Stimulated activated CD4-positive, alpha-beta T cell treated with anti-CD3 and anti-CD28 coated beads, Interleukin-15, amount 100 ng/mL, for 48 hours (primary cell): ENCODE measurements around the gene RFX2.
"Not testable (repeated sequence)": the region's sequence is repeated elsewhere in the genome, so short reads cannot be mapped to it uniquely, and the experiment has no call there.

Experiments
- DNase-seq, 2 donors: peaks; one replicate each; pipeline ENCODE4 v3.0.0-alpha.2; 2020; ENCODE audit warnings: low read depth in 2 of 2

Gene RFX2

DNA sequence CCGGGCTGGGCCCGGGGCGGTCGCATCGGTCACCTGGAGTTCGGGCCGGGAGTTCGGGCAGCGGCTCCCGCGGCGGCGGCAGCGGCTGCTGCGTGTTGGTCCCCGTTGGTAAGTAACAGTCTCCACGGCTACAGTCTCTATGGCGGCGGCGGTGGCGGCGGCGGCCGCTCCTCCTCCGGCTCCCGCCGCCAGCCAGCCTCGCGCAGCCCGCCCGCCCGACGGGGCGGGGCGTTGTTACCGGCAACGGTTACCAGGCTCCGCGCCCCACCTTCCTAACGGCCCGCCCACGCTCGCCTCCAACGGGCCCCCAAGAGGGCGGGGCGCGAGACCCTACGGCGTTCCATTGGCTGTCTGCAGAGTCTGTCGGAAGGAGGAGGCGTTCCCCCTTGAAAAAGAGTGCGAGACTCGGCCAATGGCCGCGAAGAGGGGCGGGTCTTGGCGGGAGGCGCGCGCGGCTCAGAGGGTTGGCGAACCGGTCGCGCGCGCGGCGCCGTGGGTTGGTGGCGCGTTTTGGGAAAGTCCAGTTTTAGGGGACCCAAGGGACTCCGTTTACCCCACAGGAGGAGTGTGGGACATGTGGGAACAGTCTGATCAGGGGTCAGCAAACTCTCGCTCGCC is at the start of gene RFX2:
Gene RFX2, minus strand, starts transcription at position 141 of the 618 bp plus-strand sequence. CDS start 63,004 bp downstream, outside the sequence.
- DNase-seq, result peak; percentile 98 to 99

DNA sequence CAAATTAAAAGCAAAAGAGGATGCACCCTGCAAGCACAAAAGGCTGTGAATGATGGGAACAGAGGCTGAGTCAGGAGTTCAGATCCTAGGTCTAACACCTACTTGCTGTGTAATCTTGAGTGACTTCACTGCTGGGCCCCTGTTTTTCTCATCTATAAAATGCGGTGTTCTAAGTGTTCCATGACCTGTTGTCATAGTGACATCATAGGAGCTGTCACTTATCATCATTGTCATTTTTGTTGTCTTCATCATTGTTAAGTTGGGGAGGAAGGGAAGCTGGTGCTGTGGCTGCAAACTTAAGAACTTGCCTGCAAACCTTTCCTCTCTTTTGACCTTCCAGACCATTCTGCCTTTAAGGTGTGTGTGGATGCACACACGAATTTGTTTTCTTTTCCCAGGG is 45.7 kb upstream of the RFX2 start:
- no peak for DNase-seq

DNA sequence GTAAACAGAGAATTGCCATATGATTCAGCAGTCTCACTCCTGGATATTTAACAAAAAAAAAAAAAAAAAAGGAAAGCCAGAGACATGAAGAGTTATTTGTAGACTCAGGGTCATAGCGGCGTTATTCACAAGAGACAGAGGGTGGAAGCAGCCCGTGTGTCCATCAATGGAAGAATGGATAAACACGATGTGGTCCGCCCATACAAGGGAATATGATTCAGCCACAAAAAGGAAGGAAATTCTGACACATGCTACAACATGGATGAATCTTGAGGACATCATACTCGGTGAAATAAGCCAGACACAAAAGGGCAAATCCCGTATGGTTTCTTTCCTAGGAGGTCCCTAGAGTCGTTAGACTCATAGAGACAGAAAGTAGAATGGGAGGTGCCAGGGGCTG is 40.0 kb upstream of the RFX2 start:
- DNase-seq, result no peak

DNA sequence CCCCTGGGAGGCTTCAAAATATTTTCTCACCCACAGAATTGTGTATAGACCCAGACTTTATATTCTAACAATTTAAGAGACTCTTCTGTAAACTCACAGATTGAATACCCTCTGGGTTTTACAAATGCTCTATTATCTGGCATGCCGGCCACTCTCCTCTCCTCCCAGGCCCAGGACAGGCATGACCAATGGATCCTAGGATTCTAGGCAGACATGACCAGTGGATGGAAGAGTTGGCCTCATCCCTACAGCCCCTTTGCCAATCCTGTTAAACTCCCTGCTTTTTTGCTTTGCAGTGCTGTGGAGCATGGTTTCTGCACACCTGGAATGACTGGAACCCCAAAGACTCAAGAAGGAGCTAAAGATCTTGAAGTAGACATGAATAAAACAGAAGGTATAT is 30.9 kb upstream of the RFX2 start:
- no peak for DNase-seq

DNA sequence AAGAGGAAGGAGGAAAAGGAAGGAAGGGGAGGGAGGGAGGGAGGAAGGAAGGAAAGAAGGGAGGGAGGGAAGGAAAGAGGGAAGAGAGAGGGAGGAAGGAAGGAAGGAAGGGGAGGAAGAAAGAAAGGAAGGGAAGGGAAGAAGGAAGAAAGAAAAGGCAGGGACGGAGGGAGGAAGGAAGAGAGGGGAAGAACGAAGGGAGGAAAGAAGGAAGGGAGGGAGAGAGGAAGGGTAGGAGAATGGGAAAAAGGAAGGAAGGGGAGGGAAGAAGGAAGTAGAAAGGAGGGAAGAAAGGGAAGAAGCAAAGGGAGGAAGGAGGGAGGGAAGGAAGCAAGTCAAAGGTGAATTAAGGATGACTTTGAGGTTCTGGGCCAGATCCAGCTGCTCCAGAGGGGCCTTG is 28.2 kb upstream of the RFX2 start:
- no peak for DNase-seq

DNA sequence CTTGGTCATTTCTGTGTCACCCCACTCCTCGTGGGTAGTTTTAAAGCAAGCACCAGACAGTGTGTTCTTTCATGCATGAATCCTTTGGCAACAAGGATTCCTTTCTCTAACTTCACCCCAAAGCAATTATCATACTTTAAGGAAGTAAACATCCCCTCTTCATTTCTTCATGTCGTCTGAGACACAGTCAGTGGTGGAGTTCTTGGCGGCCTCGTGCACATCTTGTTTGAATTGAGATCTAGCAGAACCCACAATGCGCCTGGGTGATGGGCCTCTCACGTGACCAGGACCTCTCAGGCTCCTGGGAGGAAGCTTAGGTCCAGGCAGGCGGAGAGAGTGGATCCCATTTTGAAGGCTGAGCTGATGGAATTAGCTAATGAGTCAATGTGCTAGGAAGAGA is 27.8 kb upstream of the RFX2 start:
- no peak for DNase-seq

DNA sequence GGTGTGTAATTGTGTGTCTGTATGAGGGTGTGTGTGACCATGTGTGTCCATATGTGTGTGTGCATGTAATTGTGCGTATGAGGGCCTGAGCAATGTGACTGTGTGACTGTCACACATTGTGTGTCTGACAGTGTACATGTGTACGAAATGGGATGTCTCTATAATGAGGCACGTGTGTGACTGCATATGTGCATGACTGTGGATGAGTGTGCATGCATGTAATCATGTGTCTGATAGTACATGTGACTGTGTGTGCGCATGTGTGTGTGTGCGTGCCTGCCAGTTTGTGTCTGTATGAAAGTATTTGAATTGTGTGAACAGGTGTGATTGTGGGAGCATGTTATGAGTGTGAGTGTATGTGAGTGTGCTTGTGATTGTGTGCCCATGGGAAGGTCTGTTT is 22.9 kb upstream of the RFX2 start:
- no peak for DNase-seq

DNA sequence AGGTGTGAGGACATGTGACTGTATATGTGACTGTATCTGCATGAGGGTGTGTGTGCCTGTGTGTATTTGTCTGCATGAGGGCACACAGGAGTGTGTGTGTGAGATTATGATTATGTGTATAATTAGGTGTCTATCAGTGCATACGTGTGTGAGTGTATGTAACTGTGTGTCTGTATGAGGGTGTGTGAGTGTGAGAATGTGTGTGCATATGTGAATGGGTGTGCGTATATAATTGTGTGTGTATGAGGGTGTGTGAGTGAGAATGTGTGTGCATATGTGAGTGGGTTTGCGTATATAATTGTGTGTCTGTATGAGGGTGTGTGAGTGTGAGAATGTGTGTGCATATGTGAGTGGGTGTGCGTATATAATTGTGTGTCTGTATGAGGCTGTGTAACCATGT is 22.2 kb upstream of the RFX2 start:
- DNase-seq, result no peak

DNA sequence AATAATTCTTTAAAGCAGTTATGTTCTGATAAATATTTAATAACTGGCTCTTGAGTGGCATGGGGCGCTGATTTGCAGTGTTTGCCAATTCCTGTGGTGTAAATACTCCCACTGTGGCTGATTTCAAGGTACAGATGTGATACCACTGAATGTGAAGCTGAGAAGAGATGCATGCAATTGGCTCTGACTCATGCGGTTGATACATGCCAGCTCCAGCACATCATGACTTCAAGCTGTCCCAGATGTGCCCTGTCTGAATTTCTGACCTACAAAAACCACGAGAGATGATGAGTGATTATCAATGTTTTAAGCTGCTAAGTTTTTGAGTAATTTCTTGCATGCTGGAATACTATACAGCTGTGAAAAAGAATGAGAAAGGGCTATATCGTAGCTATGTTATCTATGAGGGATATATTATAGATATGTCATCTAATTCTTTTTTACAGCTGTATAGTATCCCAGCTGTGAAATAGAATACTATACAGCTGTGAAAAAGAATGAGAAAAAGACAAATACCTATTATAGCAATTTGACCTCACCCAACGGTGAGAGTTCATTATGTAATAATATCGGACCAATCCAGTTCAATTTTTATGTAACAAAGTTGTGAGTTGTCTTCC is 17.5 kb upstream of the RFX2 start:
- DNase-seq, result no peak

DNA sequence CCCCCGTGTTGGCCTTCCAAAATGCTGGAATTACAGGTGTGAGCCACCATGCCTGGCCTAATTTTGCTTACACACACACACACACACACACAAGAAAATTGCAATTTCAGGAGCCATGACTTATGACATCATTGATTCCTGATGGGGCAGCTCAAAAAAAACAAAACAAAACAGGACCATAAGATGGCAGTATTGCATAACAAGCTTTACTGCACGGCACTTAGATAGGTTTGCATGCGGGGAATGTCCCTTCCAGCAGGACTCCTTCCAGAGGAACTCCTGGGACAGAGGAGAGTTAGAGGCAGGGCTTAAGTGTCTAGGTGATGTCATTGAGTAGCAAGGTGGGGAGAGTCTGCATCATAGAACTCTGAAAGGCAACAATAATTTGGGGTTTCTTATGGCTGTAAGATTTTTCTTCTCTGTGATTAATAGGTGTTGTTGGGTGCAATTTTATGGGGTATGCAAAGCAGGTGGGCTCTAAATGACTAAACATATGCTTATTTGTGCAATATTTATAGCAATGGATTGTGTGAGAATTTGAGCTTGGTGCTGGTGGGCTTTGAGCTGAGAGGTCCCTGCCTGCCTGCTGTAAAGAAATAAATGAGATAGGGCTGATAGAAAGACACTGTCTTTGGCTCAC is 16.2 kb upstream of the RFX2 start:
- DNase-seq, result no peak

DNA sequence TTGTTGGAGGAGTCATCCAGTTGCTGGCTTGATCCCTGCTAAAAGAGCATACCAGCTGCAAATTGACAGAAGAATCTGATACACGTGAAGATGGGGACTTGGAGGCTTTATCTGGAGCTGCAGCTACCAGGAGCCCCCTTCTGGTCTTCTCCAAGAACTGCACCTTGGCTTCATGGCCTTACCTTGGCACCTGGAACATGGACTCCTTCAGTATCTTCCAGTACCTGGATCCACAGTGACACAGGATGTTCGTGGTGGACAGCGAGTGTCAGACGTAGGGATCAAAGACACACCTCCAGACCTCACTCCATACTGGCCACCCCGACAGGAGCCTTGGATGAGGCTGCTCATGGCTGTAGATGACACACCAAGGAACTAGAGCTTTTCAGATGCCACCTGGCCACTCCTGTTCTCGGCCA is 15.3 kb upstream of the RFX2 start:
- peak; percentile 43 to 44 for DNase-seq

DNA sequence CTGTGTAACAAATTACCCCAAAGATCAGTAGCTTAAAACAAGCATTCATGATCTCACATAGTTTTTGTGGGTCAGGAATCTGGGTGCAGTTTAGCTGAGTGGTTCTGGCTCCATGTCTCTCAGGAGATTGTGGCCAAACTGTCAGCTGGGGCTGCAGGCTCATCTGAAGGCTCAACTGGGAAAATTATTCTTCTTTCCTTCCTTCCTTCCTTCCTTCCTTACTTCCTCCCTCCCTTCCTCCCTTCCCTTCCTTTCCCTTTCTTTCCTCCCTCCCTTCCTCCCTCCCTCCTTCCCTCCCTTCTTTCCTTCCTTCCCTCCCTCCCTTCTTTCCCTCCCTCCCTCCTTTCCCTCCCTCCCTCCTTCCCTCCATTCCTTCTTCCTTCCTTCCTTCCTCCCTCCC is 8.7 kb upstream of the RFX2 start:
- no peak for DNase-seq

DNA sequence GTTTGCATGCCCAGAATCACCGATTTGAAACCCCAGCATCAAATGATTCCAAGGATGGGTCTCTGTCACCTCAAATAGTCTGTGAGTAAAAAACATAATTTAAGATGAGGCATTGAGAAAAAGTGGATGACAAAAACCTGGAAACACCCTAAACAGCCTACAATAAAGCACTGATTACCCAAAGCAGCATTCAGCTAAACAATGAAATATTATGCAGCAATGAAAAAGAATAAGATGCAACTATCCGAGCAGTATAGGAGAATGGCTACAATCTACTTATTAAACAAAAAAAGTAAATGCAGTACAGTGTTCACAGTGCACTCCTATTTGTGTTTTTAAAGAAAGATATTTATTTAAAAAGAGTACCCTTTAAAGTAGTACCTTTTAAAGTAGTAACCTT is 7.7 kb upstream of the RFX2 start:
- DNase-seq, result no peak

DNA sequence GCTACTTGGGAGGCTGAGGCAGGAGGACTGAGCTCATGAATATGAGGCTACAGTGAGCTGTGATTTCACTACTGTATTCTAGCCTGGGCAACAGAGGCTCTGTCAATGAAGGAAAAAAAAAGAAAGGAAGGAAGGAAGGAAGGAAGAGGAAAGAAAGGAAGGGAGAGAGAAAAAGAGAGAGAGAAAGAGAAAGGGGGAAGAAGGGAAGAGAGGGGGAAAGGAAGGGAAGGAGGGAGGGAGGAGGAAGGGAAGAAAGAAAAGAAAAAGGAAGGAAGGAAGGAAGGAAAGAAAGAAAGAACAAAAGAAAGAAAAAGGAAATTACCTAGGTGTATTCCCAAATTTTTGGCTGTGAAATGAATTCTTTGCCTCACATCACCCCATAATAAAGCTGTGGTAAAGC is 7.2 kb upstream of the RFX2 start:
- DNase-seq, result no peak

DNA sequence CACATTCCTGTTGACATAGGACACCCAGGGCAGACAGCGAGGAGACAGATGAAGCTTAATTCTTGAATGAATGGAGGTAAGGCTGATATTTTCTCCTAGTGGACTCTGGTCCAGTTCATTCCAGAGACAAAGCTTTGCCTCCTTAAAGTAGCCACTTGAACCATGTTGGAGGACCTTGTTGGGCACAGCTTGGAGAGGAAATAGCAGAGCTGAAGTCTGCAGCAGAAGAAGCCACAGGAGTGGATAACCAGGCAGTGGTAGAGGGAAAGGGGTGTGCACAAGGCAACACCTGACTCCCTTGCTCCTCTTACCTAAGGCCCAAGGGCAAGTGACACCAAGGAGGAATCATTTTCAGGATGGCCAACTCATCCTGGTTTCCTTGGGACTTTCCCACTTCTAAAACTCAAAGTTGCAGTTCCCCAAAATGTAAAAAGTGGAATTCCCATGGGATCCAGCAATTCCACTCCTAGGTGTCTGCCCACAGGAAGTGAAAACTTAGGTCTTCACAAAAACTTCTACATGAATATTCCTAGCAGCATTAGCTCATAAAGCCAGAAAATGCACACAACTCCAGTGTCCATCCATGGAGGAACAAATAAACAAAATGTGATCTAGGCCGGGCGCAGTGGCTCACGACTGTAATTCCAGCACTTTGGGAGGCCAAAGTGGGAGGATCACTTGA is 6.6 kb upstream of the RFX2 start:
- DNase-seq, result no peak

DNA sequence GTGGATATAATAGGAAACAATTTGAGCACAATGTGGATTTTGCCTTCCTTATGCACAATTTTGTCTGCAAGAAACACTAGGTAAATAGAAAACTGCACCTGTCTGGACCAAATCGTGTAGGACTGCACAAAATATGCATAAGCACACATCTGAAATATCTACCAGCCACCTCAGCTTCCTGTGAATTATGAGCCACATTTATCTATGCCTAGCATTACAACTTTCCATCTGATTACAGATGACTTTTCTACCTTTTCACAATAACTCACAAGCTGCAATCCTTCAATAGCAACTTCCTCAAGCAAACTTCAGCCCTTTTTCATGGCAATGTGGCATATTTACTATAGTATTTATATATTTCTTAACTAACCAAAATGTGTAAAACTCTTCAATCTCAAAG is 5.7 kb upstream of the RFX2 start:
- no peak for DNase-seq

DNA sequence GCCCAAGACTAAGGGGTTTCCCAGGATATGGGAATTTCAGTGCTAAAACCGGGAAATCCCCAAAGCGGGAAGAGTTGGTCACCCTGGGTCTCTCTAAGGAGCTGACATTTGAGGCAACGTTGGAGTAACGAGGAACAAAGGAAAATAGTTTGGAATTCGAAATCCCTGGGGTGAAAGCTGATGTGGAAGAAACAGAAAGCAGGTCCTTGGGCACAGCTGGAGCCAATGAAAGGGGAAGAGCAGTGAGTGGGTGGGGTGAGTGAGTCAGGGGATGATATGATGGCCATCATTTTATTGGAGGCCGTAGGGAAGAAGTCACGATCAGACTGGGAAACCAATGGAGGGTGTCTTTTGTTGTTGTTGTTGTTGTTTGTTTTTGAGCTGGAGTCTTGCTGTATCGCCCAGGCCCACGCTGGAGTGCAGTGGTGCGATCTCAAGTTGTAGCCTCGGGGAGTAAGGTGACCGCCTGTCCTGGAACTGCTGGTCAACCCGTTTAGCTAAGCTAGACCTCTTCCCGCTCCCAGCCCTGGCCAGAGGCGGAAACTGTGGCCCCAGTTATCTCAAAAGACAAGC is 3.4 kb upstream of the RFX2 start:
- DNase-seq, result no peak

DNA sequence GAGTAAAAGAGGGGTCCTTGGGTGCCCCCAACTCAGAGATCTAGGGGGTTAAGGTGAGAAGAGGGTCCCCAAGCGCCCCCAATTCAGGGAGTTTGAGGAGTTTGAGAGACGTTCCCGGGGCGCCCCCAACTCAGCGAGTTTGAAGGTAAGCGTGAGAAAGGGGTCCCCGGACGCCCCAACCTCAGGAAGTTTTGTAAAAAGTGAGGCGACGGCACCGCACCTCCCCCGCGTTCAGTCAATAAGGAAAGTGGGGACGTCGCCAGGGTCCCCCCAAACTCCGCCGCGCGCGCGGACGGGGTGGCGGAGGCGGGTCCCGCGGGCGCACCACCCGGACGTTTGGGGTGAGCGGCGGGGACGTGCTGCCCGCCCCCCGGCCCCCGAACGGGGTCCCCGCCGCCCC is 353 bp downstream of the RFX2 start:
- no peak for DNase-seq

DNA sequence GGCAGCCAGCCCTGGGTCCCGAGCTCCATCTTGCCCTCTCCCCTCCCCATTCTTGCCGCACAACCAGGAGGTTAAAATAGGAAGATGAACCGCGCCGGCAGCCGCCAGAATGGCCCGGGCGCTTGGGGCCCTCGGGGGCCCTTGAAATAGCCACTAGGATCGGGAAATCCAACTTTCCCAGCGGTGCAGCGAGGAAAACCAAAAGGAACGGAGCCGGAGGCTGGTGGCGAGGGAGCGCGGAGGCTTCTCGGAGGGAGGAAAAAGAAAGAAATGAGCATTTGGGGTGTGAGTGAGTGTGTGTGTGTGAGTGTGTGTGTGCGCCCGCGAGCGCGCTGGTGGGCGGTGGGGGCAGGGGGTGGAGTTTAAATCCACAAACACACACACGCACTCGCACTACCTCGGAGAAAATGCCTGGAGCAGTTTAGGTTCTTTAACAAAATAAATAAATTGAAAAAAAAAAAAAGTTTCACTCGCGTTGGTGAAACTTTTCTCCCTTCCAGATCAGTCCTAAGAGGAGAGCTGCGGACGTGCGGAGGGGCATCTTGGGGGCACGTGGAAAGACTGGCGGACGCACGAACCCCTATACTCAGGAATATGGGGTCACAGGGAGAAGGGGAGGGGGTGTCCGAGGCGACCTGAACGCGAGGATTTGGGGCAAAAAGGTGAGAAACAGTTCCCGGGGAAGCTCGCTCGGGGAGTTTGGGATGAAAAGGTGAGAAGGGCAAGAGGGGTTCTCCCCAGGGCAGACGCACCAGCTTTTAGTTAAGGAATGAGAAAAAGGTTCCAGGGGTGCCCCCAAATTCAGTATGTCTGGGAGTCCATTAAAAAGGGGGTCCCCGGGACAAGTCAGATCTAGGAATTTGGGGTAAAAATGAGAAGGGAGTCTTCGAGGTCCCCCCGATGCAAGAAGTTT is 1.3 kb downstream of the RFX2 start:
- DNase-seq, result peak in 1 of 2 donors; percentile 35

DNA sequence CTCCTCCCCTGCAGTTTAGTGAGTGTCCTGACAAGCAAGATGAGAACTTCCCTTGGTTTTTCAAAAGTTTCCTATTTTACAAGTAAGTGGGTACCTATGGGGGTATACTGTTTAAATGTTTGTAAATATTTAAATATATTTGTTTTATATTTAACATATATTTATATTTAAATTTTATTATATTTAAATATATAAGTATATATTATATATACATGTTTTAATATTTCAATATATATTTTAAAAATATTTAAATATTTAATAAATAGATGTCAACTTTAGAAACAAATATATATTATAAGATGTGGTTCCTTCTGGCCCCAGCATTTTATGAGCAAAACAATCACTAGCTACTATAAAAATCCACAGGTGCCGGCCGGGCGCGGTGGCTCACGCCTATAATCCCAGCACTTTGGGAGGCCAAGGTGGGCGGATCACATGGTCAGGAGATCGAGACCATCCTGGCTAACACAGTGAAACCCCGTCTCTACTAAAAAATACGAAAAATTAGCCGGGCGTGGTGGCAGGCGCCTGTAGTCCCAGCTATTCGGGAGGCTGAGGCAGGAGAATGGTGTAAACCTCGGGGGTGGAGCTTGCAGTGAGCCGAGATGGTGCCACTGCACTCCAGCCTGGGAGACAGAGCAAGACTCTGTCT is 3.5 kb downstream of the RFX2 start:
- DNase-seq, result not testable (repeated sequence)

DNA sequence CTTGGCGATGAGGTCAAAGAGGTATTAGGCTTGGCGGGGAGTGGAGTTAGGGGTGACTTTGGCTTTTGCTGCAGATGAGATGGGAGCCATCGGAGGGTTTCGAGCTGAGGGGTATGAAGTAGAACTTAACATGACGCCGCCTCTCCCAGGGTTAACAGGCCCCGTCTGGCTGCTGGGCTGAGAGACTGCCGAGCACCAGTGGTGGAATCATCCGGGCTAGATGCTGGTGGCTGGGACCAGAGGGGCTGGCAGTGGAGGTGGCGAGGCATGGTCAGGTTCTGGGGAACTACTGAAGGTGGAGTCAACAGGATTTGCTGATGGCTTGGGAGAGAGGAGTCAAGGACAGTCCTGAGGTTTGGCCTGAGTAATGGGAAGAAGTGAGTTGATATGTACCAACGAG is 4.9 kb downstream of the RFX2 start:
- DNase-seq, result no peak
